ENCODE measurements around the gene ARPP21.
"Not testable (repeated sequence)": the region's sequence is repeated elsewhere in the genome, so short reads cannot be mapped to it uniquely, and the experiment has no call there.

Gene ARPP21

GRCh38 chr3:35782355-35782754 is 143.0 kb downstream of the ARPP21 start:
- no peak for FAIRE-seq

GRCh38 chr3:35784169-35784568 is 144.8 kb downstream of the ARPP21 start:
- FAIRE-seq, result no peak

- no peak for FAIRE-seq
These were observed 146.0 kb downstream of the ARPP21 start for GRCh38 chr3:35785234-35785888.

- FAIRE-seq, result no peak
These were observed 148.6 kb downstream of the ARPP21 start for GRCh38 chr3:35787936-35788335.

- FAIRE-seq, result no peak
These were observed 149.9 kb downstream of the ARPP21 start for GRCh38 chr3:35789042-35789831.

- no peak for FAIRE-seq
These were observed 151.4 kb downstream of the ARPP21 start for GRCh38 chr3:35790764-35791163.

GRCh38 chr3:35793667-35794066 is 154.3 kb downstream of the ARPP21 start:
- no peak for FAIRE-seq

- no peak for FAIRE-seq
These were observed 161.7 kb downstream of the ARPP21 start for GRCh38 chr3:35800960-35801459.

- no peak for FAIRE-seq
These were observed 175.2 kb downstream of the ARPP21 start for GRCh38 chr3:35814531-35814930.

- FAIRE-seq, result not testable (repeated sequence)
These were observed 176.5 kb downstream of the ARPP21 start for GRCh38 chr3:35815796-35816195.

GRCh38 chr3:35817216-35817615 is 177.9 kb downstream of the ARPP21 start:
- no peak for FAIRE-seq

- FAIRE-seq, result no peak
These were observed 192.8 kb downstream of the ARPP21 start for GRCh38 chr3:35832140-35832571.

All from G401.6 (cell line).